K562 (cell line): ENCODE results near the gene BMP2K. TPM values are rescaled to one million over a fixed set of nuclear protein-coding genes. Genes with fewer than 3 reads are reported as not detected.

Source experiments
- BACH1 ChIP-seq: fragments of 200-800 bp; sonication (Bioruptor generic); IDR thresholded peaks from 2 replicates; pipeline ENCODE4 v1.6.1; 2016; ENCODE audit warnings: missing genetic modification characterization, missing compliant biosample characterization
- EP300 ChIP-seq: IDR thresholded peaks from 2 replicates; pipeline ENCODE4 v1.6.1; 2012; ENCODE audit warnings: low read length, improper control_type of control experiment
- FOXK2 ChIP-seq, 2 experiments: fragments of 450-650 bp; IDR thresholded peaks in 1 of 2; conservative IDR thresholded peaks in 1 of 2; 2 replicates each; pipeline ENCODE4 v1.6.1; 2016; ENCODE audit warnings: low read depth in 2 of 2, mild to moderate bottlenecking in 1 of 2
- MAFK ChIP-seq: IDR thresholded peaks from 2 replicates; pipeline ENCODE4 v1.6.1; 2011; ENCODE audit warnings: low read length, improper control_type of control experiment
- MEIS2 ChIP-seq: fragments of 450-650 bp; IDR thresholded peaks from 2 replicates; pipeline ENCODE4 v1.6.1; 2014; ENCODE audit warnings: mild to moderate bottlenecking; ENCODE audit not compliant: partially characterized antibody
- NR3C1 ChIP-seq: sonication (generic); formaldehyde crosslinking; IDR thresholded peaks from 2 replicates; pipeline ENCODE4 v1.8.1; 2022; ENCODE audit warnings: missing genetic modification reagents
- PURB ChIP-seq: sonication (generic); formaldehyde crosslinking; IDR thresholded peaks from 2 replicates; pipeline ENCODE4 v1.9.0; 2021; ENCODE audit warnings: low read depth, mild to moderate bottlenecking, missing genetic modification reagents
- SMARCC2 ChIP-seq: fragments of 450-650 bp; IDR thresholded peaks from 2 replicates; pipeline ENCODE4 v1.6.1; 2017; ENCODE audit warnings: antibody characterized with exemption, moderate library complexity, mild to moderate bottlenecking, low read depth
- ZNF431 ChIP-seq: sonication (generic); formaldehyde crosslinking; IDR thresholded peaks from 2 replicates; pipeline ENCODE4 v1.8.0; 2022; ENCODE audit warnings: mild to moderate bottlenecking, missing genetic modification reagents
- ZNF589 ChIP-seq: fragments of 200-800 bp; sonication (Bioruptor generic); IDR thresholded peaks from 2 replicates; pipeline ENCODE4 v1.6.1; 2016; ENCODE audit warnings: low read depth, missing genetic modification characterization, missing compliant biosample characterization
- ZNF830 ChIP-seq: fragments of 250-450 bp; sonication (Bioruptor Pico); IDR thresholded peaks from 2 replicates; pipeline ENCODE4 v1.5.0; 2021; ENCODE audit warnings: mild to moderate bottlenecking
- polyA plus RNA-seq, 8 experiments: library from polyadenylated mRNA; depleted of rRNA in 4 of 8; stranded (reverse) in 5 of 8; unstranded in 3 of 8; fragments of >200 nt; fragmentation: Nextera tagmentation in 2 of 8; fragmentation: Illumina TruSeq in 1 of 8; extraction: Ambion mirVana in 2 of 8; extraction: Trizol in 1 of 8; gene quantifications; 2 replicates each; pipeline versions ENCODE4 v1.2.1 to v1.2.3, GENCODE V29; 2011 to 2014; ENCODE audit warnings: inconsistent platforms in 1 of 8, missing spikeins in 1 of 8
- total RNA-seq, 7 experiments: library from RNA; depleted of rRNA in 6 of 7; stranded (reverse); fragments of >200 nt in 6 of 7; fragmentation: Illumina TruSeq in 2 of 7; extraction: Trizol in 2 of 7; gene quantifications; 2 replicates each; pipeline versions ENCODE4 v1.2.1 to v1.2.3, GENCODE V29; 2011 to 2021; ENCODE audit warnings: low replicate concordance in 1 of 7
- TF ChIP-seq, protein P1 (sequence below): fragments of 250-450 bp; sonication (Bioruptor Pico); IDR thresholded peaks from 2 replicates; pipeline ENCODE4 v1.4.0; 2020
- TF ChIP-seq, protein P2 (sequence below), 2 experiments: IDR thresholded peaks in 1 of 2; conservative IDR thresholded peaks in 1 of 2; 2 replicates each; pipeline ENCODE4 v1.6.1; 2016; ENCODE audit warnings: low read depth in 2 of 2, mild to moderate bottlenecking in 1 of 2, missing compliant biosample characterization in 1 of 2, missing genetic modification characterization in 1 of 2, moderate library complexity in 1 of 2
- TF ChIP-seq, protein P3 (sequence below), 2 experiments: fragments of 450-650 bp; conservative IDR thresholded peaks; 2 replicates each; pipeline ENCODE4 v1.6.1; 2017; ENCODE audit warnings: mild to moderate bottlenecking in 2 of 2, moderate library complexity in 2 of 2

Gene BMP2K
- total and polyA plus RNA-seq, 9 of the 15 experiments (the other 6 are each of a cell fraction or from before 2014, with no cell fraction given): 17.0 to 217 (median 104) TPM

- TF ChIP-seq NR3C1 (CRISPR knock-in tag) (no peak), SMARCC2 (no peak), FOXK2 (conservative IDR thresholded peaks at IDR 0.05 in 1 of 2, IDR thresholded peaks at IDR 0.05 in 1 of 2; ENCODE audit: low read depth in 2 of 2) (0 out of 4 replicates have a peak, but pooled peaks of 1 of the 2 experiments have one; percentile 13), MAFK (0 out of 2 replicates have a peak, but pooled peaks have one; percentile 6), MEIS2 (peak; percentile 97), EP300 (peak; percentile 51; the same call in 1 of the 2 replicates), ZNF431 (0 out of 2 replicates have a peak, but pooled peaks have one; percentile 5), ZNF830 (CRISPR knock-in tag) (no peak), BACH1 (tag) (0 out of 2 replicates have a peak, but pooled peaks have one; percentile 5), ZNF589 (CRISPR knock-in tag) (0 out of 2 replicates have a peak, but pooled peaks have one; percentile 46), PURB (CRISPR knock-in tag) (no peak)
- TF ChIP-seq, protein P1, sequence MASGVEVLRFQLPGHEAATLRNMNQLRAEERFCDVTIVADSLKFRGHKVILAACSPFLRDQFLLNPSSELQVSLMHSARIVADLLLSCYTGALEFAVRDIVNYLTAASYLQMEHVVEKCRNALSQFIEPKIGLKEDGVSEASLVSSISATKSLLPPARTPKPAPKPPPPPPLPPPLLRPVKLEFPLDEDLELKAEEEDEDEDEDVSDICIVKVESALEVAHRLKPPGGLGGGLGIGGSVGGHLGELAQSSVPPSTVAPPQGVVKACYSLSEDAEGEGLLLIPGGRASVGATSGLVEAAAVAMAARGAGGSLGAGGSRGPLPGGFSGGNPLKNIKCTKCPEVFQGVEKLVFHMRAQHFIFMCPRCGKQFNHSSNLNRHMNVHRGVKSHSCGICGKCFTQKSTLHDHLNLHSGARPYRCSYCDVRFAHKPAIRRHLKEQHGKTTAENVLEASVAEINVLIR (CRISPR knock-in tag): no peak
- TF ChIP-seq, protein P2, sequence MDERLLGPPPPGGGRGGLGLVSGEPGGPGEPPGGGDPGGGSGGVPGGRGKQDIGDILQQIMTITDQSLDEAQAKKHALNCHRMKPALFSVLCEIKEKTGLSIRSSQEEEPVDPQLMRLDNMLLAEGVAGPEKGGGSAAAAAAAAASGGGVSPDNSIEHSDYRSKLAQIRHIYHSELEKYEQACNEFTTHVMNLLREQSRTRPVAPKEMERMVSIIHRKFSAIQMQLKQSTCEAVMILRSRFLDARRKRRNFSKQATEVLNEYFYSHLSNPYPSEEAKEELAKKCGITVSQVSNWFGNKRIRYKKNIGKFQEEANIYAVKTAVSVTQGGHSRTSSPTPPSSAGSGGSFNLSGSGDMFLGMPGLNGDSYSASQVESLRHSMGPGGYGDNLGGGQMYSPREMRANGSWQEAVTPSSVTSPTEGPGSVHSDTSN (CRISPR knock-in tag; IDR thresholded peaks at IDR 0.05; ENCODE audit: low read depth): no peak
- TF ChIP-seq, protein P2 (tag; conservative IDR thresholded peaks at IDR 0.05; ENCODE audit: low read depth): peak; percentile 91
- TF ChIP-seq, protein P3, sequence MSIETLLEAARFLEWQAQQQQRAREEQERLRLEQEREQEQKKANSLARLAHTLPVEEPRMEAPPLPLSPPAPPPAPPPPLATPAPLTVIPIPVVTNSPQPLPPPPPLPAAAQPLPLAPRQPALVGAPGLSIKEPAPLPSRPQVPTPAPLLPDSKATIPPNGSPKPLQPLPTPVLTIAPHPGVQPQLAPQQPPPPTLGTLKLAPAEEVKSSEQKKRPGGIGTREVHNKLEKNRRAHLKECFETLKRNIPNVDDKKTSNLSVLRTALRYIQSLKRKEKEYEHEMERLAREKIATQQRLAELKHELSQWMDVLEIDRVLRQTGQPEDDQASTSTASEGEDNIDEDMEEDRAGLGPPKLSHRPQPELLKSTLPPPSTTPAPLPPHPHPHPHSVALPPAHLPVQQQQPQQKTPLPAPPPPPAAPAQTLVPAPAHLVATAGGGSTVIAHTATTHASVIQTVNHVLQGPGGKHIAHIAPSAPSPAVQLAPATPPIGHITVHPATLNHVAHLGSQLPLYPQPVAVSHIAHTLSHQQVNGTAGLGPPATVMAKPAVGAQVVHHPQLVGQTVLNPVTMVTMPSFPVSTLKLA (conservative IDR thresholded peaks at IDR 0.05): no peak
- TF ChIP-seq, all 486 proteins: peak for 13
These were observed 1.7 kb upstream of the BMP2K start (continued) for GRCh38 chr4:78774417-78774816.
